NCI-H1105 (cell line): Measurements from ENCODE around the gene MTA3.

ENCODE experiments used
- DNase-seq: peaks from one replicate; lab custom pipeline; 2025; lab: John Stamatoyannopoulos, UW

MTA3 gene

GRCh38 chr2:42762823-42763804 lies 194.7 kb downstream of the MTA3 start:
- DNase-seq = no peak

GRCh38 chr2:42764096-42764495 lies 195.7 kb downstream of the MTA3 start, which contains the start of gene OXER1:
TSS of gene OXER1 (minus strand) at chr2:42764135. CDS start at chr2:42764062, 73 bp downstream.
- DNase-seq = no peak

- no peak for DNase-seq
Observed at GRCh38 chr2:42764901-42765300, 196.5 kb downstream of the MTA3 start.

GRCh38 chr2:42765686-42766085 lies 197.3 kb downstream of the MTA3 start:
- no peak for DNase-seq

- no peak for DNase-seq
Observed at GRCh38 chr2:42767080-42767898, 198.9 kb downstream of the MTA3 start.

- DNase-seq = no peak
Observed at GRCh38 chr2:42767899-42768705, 199.7 kb downstream of the MTA3 start.

GRCh38 chr2:42768706-42769256 lies 200.3 kb downstream of the MTA3 start:
- DNase-seq = no peak

GRCh38 chr2:42769583-42770287 lies 201.3 kb downstream of the MTA3 start:
- no peak for DNase-seq

- no peak for DNase-seq
Observed at GRCh38 chr2:42770288-42771131, 202.1 kb downstream of the MTA3 start.

GRCh38 chr2:42771546-42772153 lies 203.2 kb downstream of the MTA3 start:
- no peak for DNase-seq

- no peak for DNase-seq
Observed at GRCh38 chr2:42775186-42775585, 206.8 kb downstream of the MTA3 start.

- no peak for DNase-seq
Observed at GRCh38 chr2:42775810-42776209, 207.4 kb downstream of the MTA3 start.

- DNase-seq = no peak
Observed at GRCh38 chr2:42777883-42778805, 209.7 kb downstream of the MTA3 start.

- DNase-seq = no peak
Observed at GRCh38 chr2:42781181-42781580, 212.7 kb downstream of the MTA3 start.

GRCh38 chr2:42783511-42783910 lies 215.1 kb downstream of the MTA3 start:
- no peak for DNase-seq

GRCh38 chr2:42784204-42784880 lies 215.9 kb downstream of the MTA3 start:
- no peak for DNase-seq

GRCh38 chr2:42786561-42787345 lies 218.3 kb downstream of the MTA3 start:
- DNase-seq = no peak
